CD4-positive, alpha-beta T cell treated with Interleukin-2 at 100 ng/mL for 4 hours (primary cell): ENCODE data around the gene CST11.

Experiments used
- DNase-seq: peaks from one replicate; pipeline ENCODE4 v3.0.0-alpha.2; 2020; ENCODE audit warnings: low spot score

The CST11 gene

DNA sequence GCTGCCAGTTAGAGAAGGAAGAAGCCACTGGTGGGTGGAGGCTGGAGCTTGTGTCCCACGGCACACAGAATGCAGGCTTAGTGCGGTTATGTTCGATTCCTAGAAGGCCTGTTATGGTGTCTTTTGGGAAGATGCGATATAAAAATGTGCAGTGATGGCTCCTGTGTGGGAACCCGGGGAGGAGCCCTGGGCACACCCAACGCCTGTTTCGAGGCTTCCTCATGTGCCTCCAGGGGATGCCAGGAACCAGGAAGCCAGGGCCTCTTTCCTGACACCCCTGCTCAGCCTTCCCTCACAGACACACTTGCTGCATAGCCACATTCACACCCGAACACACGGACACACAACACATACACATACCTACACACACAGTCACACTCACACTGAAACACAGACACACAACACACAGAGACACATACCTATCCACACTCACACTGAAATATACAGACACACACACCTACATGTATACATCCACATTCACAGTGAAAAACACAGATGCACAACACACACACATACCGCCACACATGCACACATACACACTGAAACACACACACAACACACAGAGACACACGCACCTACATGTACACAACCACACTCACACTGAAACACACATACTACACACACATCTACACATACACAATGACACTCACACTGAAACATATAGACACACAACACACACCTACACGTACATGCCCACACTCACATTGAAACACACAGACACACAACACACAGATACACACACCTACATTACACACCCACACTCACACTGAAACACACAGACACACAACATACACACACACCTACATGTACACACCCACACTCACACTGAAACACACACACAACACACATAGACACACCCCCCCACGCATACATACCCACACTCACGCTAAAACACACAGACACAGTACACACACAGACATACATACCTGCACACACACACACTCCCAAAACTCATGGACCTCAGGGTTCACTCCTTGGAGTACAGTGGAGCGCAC lies 1.2 kb upstream of the CST11 start:
- DNase-seq, result no peak

DNA sequence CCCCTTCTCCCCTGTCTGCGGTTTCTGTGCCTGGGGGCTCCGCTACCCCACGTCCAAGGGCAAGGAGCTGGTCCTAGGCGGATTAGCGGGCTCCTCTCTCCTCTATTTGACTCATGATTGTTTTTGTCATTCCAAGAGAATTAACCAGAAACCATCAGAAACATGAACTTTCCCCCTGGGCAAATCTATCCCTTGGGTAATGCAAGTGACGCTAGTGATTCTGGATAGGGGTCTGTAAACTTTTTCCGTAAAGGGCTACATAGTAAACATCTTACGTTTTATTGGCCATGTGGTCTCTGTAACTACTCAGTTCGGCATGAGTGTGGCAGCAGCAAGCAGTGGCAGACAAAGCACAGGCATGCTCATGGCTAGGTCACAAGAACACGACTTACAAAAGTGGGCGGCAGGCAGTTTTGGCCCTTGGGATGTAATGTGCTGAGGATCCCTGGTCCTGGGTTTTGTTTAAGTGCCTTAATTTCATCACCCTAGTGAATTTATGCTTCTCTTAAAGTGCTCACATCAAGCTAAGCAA lies 654 bp downstream of the CST11 start:
- no peak for DNase-seq

DNA sequence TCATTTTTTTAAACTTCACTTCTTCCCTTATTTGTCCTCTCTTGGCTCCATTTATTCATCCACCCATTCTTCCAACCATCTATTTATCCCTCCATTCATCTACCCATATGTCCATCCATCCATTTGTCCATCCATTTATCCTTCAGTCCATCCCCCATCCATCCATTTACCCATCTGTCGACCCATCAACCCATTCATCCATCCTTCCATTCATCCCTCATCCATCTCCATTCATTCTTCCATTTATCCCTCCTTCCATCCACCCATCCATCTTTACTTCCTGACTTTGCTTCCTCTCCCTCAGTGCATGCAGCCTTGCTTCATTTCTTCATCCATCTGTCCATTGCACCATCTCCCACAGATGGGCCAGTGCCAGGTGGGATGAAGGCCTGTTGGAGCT lies 1.8 kb downstream of the CST11 start:
- DNase-seq, result no peak

DNA sequence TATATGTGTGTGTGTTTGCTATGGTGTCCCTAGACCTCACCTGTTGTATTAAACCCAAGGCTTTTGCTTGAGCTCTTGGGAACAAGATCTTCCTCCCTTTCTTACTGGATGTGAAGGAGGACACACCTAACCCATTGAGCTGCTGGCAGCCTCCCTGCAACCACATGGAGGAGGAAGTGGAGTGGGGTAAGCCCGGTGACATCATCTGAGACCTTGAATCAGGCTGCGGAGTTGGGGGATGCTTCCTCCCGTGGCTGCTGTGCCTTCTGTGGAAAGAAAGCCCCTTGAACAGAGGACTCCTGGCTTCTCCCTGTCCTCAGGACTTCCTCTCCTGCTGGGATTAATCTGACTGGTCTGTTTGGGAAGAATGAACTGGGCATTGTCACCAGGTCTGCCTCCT lies 3.3 kb downstream of the CST11 start:
- no peak for DNase-seq

DNA sequence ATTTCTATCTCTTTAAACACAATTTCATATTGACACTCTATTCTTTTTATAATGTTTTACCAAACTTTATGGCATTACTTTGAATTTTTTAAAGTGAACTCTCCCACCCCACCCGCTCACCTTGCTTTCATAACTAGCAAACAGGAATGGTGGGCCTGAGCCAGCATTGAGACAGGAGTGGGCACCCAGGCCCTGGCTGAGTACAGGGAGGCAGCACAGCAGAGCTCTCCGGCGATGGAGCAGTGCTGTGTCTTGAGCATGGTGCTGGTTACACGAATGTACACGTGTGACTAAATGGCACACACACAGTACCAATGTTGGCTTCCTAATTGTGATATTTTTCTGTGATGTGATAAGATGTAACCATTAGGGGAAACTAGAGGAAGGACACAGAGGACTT lies 4.5 kb downstream of the CST11 start:
- no peak for DNase-seq

DNA sequence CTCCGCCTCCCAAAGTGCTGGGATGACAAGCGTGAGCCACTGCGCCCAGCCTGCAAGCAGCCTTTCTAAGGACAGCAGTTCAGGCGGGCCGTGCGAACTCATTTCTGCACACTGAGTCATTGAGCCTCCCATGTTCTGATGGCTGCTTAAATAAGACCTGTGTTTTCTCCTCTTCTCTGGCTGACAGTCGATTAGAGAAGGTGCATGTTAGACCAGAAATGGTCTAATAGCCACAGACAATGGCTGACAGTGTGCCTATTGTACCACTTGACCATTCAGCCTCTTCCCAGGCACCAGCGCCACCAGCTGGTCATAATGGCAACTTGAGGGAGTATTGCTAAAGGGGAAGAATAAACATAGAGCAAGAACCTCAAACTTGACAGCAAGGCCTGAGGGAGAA lies 6.2 kb downstream of the CST11 start:
- peak; percentile 16 for DNase-seq

DNA sequence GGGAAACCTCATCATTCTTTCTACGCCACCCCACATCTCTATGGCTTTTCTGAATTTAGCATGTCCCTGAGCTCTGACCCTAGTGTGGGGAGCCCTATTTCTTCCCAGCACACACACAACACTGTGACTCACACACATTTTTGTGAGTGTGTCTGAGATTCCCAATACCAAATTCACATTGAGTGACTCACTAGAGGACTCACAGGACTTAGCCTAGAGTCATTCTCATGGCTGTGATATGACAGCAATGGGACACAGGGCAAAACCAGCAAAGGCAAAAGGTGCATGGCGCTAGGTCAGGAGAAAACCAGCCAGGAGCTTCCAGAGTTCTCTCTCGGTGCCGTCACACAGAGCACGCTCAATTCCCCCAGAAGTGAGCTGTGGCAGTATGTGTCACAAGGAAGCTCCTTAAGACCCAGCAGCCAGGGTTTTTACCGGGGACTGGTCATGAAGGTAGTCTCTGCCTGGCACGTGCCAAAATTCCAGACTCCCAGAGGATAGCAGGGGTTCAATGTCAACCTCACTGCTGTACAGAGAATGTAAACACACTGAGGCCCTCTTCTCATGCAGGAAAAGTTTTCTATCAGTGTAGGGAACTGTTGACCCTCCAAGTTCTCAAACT lies 7.0 kb downstream of the CST11 start:
- DNase-seq, result no peak

DNA sequence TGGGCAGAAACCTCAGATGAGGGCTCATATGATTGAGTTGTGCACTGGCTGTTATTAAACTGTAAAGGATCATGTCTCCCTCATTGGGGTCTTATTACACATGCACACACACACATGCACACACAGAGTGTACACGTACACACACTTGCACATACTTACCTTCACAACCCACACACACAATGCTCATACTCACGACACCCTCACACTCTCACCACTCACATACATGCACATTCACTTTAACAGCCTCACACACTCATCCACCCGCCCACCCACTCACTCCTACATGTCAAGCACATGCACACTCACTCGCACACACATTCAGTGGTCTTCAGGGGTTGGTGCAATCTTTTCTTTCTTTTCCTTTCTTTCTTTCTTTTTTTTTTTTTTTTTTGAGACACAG lies 7.8 kb downstream of the CST11 start:
- no peak for DNase-seq

DNA sequence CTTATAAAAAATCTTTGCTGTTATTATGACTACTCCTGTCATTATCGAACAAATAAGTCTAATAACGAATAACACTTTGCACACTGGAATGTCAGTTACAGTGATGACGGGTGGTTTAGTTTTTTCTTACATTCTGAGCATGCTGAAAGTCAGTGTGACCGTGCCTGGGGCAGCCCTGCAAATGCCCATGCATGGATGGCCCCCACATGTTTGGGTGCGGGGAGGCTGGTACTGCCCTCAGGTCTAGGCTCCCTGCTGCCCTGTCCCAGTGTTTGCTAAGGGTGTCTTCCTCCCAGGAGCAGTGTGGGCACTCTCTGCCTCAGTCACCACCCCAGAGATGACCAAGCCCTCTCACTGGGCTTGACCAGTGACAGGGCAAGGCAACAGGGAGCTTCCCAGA lies 10.2 kb downstream of the CST11 start:
- DNase-seq, result no peak

DNA sequence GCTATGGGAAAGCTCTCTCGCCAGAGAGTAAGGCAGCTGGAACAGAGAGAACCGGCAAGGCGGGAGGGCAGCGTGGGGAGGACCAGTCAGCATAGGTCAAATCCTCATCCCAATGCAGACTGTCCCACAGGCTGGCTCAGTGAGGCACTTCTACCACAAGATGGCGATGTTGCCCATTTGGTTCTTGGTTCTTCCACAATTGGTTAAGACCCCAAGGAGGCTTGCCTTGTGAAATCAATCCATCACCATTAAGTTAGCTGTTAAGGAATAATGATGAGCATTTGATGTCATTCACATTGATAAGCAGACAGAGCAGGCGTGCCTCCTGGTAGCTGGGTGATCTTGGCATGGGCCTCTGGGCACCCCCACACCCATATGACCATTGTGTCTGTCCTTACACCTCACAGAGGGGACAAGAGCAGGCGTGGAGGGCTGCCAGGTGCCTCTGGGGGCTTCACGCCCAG lies 10.8 kb downstream of the CST11 start:
- DNase-seq, result peak; percentile 69

DNA sequence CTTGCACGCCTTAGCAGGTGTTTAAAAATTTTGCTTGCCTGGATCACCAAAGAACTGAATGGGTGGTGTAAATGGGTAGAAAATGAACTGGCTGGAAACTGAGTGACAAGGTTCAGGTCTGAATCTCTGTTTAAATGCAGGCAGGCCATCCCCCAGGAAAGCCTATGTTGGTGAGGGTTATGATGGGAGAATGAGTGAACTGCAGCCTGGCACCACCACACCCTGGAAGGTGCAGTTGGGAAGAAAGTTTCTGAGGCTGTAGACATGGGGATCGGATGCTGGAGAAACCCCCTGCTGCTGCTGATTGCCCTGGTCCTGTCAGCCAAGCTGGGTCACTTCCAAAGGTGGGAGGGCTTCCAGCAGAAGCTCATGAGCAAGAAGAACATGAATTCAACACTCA lies 12.7 kb downstream of the CST11 start:
- DNase-seq, result no peak

DNA sequence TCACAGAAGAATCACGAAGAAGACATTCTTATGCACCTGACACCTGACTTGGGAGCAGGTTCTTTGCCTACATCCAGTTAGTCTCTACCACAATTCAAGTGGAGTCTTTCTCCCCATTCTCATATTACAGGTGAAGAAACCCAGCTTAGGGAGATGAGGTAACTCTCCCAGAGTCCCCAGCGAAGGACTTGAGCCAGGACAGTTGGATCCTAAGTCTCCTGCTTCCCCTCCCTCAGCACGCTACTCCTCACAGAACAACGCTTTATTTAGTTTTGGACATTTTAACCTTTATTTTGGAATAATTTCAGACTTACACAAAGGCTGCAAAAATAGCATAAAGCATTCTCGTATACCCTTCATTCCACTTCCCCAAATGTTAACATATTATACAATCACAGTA lies 14.0 kb downstream of the CST11 start:
- no peak for DNase-seq

DNA sequence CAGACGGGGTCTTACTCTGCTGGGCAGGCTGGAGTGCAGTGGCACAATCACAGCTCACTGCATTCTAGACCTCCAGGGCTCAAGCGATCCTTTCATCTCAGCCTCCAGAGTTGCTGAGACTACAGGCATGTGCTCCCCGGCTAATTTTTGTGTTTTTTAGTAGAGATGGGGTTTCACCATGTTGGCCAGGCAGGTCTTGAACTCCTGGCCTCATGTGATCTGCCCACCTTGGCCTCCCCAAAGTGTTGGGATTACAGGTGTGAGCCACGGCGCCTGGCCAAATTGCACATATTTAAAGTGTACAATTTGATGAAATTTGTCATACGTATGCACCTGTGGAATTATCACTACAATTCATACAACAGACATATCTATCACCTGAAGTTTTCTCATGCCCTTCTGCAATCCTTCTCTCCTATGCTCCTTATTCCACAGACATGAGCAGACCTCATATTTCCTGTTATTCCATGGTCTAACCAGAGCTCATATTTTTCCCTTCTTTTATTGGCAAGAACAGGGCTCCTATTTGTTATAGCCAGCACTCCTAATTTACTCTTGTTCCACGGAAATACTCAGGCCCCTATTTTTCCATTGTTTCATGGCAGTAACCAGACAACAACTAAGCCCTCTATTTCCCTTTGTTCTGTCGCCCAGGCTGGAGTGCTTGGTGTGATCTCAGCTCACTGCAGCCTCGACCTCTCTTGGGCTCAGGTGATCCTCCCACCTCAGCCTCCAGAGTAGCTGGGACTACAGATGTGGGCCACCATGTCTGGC lies 15.4 kb downstream of the CST11 start:
- DNase-seq, result no peak

DNA sequence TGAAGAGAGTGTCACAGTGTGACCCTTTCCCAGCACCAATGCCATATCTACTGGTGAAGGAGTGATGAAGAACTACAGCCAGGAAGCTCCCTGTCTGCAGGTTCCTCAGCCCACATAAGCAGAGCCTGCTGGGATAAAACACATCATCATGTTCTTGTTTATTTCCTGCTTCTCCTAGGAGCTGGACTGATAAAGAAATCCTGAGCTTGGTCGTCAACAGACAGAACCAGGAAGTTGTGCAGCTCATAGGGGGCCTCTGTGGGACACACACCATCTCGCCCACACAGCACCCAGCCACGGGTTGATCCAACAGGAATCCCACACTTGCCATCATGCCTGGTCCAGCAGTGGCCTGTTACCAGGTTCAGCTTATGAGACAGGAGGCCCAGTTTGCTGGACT lies 16.0 kb downstream of the CST11 start:
- DNase-seq, result no peak

DNA sequence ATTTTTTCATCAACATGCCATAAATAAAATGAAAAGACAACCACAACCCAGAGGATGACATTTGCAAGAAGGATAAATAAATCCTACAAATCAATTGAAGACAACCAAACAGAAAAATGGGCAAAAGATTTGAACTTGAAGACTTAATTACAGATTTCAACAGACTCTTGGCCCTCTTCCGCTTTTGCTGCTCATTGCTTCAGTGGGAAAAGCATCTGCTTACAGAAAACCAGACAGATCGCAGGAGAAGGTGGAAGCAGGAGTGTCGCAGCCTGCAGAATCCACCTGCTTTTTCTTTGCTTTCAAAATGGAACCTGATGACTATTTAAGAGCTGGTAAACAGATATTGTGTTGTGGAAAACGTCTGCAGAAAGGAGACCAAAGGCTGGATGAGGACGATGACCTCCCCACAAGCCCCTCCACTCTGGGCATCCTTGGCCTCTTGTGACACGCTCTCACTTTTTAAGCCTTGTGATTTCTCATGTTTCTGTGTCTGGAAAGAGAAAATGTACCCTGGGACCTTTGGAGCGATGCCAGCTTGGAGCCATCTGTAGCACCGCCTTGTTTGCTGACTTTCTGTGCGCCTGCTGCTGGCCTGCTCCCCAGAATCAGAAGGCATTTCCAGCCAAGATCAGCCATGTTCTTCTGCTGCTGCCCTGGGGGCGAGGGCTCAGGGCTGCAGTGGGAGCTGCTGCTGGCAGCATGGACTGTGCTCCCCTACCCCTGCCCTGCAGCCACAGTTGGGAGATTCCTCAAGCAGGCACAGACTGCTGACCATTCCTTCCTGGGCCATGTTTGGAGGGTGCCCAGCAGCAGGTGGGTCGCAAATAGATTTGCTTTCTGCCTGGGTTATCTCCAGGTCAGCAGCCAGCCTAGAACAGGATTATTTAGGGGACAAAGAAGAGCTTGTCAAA lies 16.8 kb downstream of the CST11 start:
- no peak for DNase-seq

DNA sequence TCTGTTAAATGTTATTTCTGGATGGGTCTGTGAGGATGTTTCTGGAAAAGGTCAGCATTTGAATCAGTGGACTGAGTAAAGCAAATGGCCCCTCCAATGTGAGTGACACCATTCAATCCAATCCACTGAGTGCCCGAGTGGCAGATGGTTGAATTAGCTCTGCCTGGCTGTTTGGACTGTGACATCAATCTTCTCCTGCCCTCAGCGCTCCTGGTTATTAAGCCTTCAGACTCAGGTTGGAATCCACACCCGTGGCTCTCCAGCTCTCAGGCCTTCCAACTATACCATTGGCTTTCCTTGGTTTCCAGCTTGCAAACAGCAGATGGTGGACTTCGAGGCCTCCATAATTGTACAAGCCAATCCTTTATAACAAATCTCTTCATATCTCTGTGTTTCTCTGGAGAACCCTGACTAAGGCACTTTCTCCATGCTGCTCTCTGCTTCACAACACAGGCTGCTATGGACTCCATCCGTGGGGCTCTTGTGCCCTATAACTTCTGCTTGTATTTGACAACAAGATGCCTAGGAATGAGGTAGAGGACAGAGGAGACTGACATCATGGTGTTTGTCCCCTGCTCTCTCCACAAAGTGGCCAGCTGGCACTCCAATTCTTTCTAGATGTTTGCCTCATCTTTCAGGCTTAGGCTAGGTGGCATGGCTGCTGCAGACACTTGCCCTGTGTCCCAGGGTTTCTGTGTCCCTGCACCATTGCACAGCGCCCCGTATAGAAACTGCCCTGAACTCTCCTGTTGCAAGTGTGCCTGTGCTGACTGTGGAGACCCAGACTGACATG lies 18.0 kb downstream of the CST11 start:
- no peak for DNase-seq

DNA sequence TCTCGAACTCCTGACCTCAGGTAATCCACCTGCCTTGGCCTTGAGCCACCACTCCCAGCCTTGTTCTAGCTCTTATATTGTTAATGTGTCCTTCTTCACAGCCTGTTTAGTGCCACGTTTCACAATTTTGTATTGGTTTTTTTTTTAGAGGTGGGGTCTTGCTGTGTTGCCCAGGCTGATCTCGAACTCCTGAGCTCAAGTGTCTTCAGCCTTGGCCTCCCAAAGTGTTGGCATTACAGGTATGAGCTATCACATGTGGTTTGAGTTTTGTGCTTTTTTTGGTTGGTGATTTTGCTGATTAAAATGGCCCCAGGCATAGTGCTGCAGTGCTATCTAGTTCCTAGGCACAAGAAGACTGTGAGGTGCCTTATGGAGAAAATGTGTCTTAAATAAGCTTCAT lies 19.0 kb downstream of the CST11 start:
- DNase-seq, result no peak

DNA sequence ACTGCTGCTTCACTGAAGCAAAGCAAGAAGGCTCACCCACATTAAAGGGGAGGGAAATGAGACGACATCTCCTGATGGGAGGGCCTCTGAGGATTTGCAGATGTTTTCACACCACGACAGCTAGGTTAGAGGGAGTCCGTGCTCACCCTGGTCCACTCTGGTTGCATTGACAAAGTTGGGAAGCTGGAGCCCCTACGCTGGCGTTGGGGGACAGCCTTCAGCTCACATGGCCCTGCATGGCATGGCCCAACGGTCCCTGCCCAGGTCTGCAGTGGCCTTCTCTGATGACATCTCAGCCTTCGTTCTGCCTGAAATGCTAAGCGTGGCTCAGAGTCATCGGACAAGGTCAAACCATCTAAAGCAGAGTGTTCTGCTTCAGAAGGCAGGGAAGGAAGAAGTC lies 27.5 kb downstream of the CST11 start:
- no peak for DNase-seq

DNA sequence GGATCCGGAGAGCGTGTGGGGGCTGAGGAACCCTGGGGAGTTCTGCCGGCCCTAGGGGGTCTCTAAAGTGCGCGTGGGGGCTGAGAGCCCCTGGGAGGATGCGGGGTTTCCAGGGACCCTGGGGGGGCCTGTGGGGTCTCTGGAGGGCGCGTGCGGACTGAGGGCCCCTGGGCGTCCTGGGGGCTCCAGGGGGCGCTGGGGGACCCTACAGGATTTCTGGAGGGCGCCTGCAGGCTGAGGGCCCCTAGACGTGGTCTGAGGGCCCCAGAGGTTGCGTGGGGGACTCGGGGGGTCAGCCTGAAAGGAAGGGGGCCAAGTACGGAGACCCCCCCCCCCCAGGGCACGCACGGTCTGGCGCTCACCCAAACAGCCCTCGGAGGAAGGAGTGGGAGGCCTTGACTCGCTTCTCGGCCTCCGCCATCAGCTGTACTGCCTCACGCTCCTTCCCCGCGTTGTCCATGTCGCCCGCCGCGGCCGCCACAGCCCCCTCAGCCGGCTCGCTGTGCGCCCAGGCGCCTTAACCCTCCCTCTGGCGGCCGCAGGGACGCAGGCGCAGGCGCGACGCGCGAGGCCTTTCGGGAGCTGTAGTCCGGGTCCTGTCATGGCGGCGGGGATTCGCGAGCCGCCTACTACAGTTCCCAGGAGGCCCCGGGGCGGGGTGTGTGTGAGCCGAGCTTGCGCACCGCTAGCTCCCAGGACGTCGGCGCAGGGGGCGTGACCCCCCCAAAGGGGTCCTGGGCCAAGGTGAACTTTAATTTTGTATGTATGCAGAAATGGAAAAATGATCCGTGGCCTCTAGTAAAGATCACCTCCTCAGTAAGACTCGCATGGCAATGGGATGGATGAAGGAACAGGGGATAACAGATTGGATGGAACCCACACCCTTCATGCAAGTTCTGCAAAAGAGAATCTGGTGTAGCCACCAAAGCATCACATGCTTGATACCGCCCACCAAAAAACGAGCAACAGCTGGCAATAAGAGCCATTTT lies 31.4 kb downstream of the CST11 start, which contains the start of gene NAPB:
Gene NAPB, minus strand, starts transcription at position 546 of the 989 bp plus-strand sequence. Its CDS starts 86 bp downstream, at position 460.
- DNase-seq, result peak; percentile 92
